IMR-90 (cell line): ENCODE measurements around the gene A4GNT. TPM values are rescaled to one million over a fixed set of nuclear protein-coding genes. Genes with fewer than 3 reads are reported as not detected.
A peak's percentile ranks its signal among the peaks of the same experiment; 100 is the strongest.

Experiments
- ATAC-seq: fragments of 200-7000 bp; cut with Tn5 transposase; 2 replicates; pipeline ENCODE4 v1.9.1; 2020; ENCODE audit warnings: low read depth, mild to moderate bottlenecking, moderate library complexity
- BruUV-seq: library from RNA; stranded (reverse); fragments of 400-500 nt; replicated peaks from 2 replicates; lab custom pipeline; 2021; lab: Mats Ljungman, UMichigan
- CTCF ChIA-PET: fragments of 300-600 bp; formaldehyde crosslinking; extraction: SDS; loops from one replicate; lab custom pipeline; 2021; ENCODE audit warnings: antibody characterized with exemption; lab: Yijun Ruan, JAX
- POLR2A ChIA-PET: fragments of 300-600 bp; sonication (Branson Sonifier 250); formaldehyde crosslinking; loops from one replicate; lab custom pipeline; 2022; ENCODE audit warnings: antibody characterized with exemption; ENCODE audit not compliant: unreplicated experiment; lab: Charles Lee
- DNase-seq: peaks from one replicate; pipeline ENCODE4 v3.0.0; 2013
- H2AFZ ChIP-seq: replicated peaks from 2 replicates; pipeline ENCODE3; 2013; ENCODE audit warnings: low read length, mild to moderate bottlenecking; ENCODE audit not compliant: poor library complexity
- H2AK5ac ChIP-seq: 2 replicates; pipeline ENCODE4 v1.6.1; 2013; ENCODE audit warnings: low read depth, low read length, inconsistent platforms
- H2AK9ac ChIP-seq: replicated peaks from 2 replicates; pipeline ENCODE3; 2013; ENCODE audit warnings: mild to moderate bottlenecking, low read depth, low read length, moderate library complexity; ENCODE audit not compliant: poor library complexity
- H2BK120ac ChIP-seq: 2 replicates; pipeline ENCODE4 v1.6.1; 2013; ENCODE audit warnings: low read depth, low read length, inconsistent platforms
- H2BK15ac ChIP-seq: 3 replicates; pipeline ENCODE4 v1.6.1; 2013; ENCODE audit warnings: low read depth, low read length, inconsistent platforms
- H2BK20ac ChIP-seq: 2 replicates; pipeline ENCODE4 v1.6.1; 2013; ENCODE audit warnings: low read depth, mild to moderate bottlenecking, inconsistent platforms, low read length, moderate library complexity
- H2BK5ac ChIP-seq: 2 replicates; pipeline ENCODE4 v1.6.1; 2013; ENCODE audit warnings: mild to moderate bottlenecking, low read depth, low read length, inconsistent platforms; ENCODE audit not compliant: poor library complexity, severe bottlenecking
- H3K14ac ChIP-seq: replicated peaks from 2 replicates; pipeline ENCODE4 v1.6.1; 2013; ENCODE audit warnings: low read depth, low read length, inconsistent platforms
- H3K18ac ChIP-seq: 2 replicates; pipeline ENCODE4 v1.6.1; 2013; ENCODE audit warnings: low read depth, low read length, control low read depth
- H3K23ac ChIP-seq: 2 replicates; pipeline ENCODE4 v1.6.1; 2013; ENCODE audit warnings: low read depth, low read length, inconsistent platforms
- H3K27ac ChIP-seq: 2 replicates; pipeline ENCODE4 v1.5.1; 2013; ENCODE audit warnings: mild to moderate bottlenecking, control low read depth, low read length; ENCODE audit not compliant: insufficient read depth
- H3K27me3 ChIP-seq: 2 replicates; pipeline ENCODE4 v1.6.1; 2013; ENCODE audit warnings: low read length; ENCODE audit not compliant: control insufficient read depth, insufficient read depth
- H3K36me3 ChIP-seq: 2 replicates; pipeline ENCODE4 v1.6.1; 2013; ENCODE audit warnings: low read length, mixed read lengths; ENCODE audit not compliant: control insufficient read depth, insufficient read depth
- H3K4ac ChIP-seq: 2 replicates; pipeline ENCODE4 v1.6.1; 2013; ENCODE audit warnings: low read depth, low read length, inconsistent platforms
- H3K4me1 ChIP-seq: 2 replicates; pipeline ENCODE4 v1.6.1; 2013; ENCODE audit warnings: low read length, mixed read lengths; ENCODE audit not compliant: control insufficient read depth, insufficient read depth
- H3K4me2 ChIP-seq: 2 replicates; pipeline ENCODE4 v1.6.1; 2013; ENCODE audit warnings: low read depth, mild to moderate bottlenecking, control low read depth, low read length, moderate library complexity
- H3K4me3 ChIP-seq: 2 replicates; pipeline ENCODE4 v1.5.1; 2013; ENCODE audit warnings: low read depth, mild to moderate bottlenecking, control low read depth, low read length, moderate library complexity; ENCODE audit not compliant: insufficient read depth
- H3K56ac ChIP-seq: 2 replicates; pipeline ENCODE4 v1.6.1; 2013; ENCODE audit warnings: low read length, inconsistent platforms; ENCODE audit not compliant: insufficient read depth; ENCODE audit errors: extremely low read depth
- H3K79me1 ChIP-seq, 2 experiments: 2 replicates each; pipeline ENCODE4 v1.6.1; 2013; ENCODE audit warnings: low read length in 2 of 2, inconsistent platforms in 1 of 2, low read depth in 1 of 2
- H3K9ac ChIP-seq: 2 replicates; pipeline ENCODE4 v1.6.1; 2013; ENCODE audit warnings: low read depth, low read length, control low read depth
- H3K9me1 ChIP-seq: 2 replicates; pipeline ENCODE4 v1.6.1; 2013; ENCODE audit warnings: low read length, inconsistent platforms; ENCODE audit not compliant: insufficient read depth
- H3K9me3 ChIP-seq: 2 replicates; pipeline ENCODE4 v1.6.1; 2013; ENCODE audit warnings: low read length; ENCODE audit not compliant: control insufficient read depth, insufficient read depth
- H4K20me1 ChIP-seq: 2 replicates; pipeline ENCODE4 v1.6.1; 2013; ENCODE audit warnings: low read length, inconsistent platforms; ENCODE audit not compliant: insufficient read depth
- H4K5ac ChIP-seq: 2 replicates; pipeline ENCODE4 v1.6.1; 2013; ENCODE audit warnings: mild to moderate bottlenecking, low read depth, low read length, control low read depth
- H4K8ac ChIP-seq, 2 experiments: 2 replicates each; pipeline ENCODE4 v1.6.1; 2013; ENCODE audit warnings: low read depth in 2 of 2, low read length in 2 of 2, control low read depth in 1 of 2, inconsistent platforms in 1 of 2
- H4K91ac ChIP-seq: 2 replicates; pipeline ENCODE4 v1.6.1; 2013; ENCODE audit warnings: low read depth, low read length, inconsistent platforms; ENCODE audit not compliant: insufficient read depth
- CEBPB ChIP-seq: IDR thresholded peaks from 2 replicates; pipeline ENCODE4 v1.6.1; 2012; ENCODE audit warnings: low read depth, low read length, improper control_type of control experiment
- CTCF ChIP-seq: conservative IDR thresholded peaks from 2 replicates; pipeline ENCODE4 v1.5.1; 2012; ENCODE audit warnings: mild to moderate bottlenecking, low read depth, low read length, improper control_type of control experiment
- WGBS, 2 experiments: methylation state at CpG; one replicate each; pipeline versions ENCODE4 v1.1.5 to v1.1.7; 2013; ENCODE audit warnings: missing lambda C conversion rate in 2 of 2; ENCODE audit not compliant: insufficient read length in 1 of 2; ENCODE audit errors: extremely low coverage in 2 of 2; 5-methylcytosine and 5-hydroxymethylcytosine counted together
- dilution Hi-C: fragments of 300-500 bp; cut with HindIII; formaldehyde crosslinking; loops from one replicate; pipeline ENCODE4 v1.14.3; 2018; ENCODE audit warnings: low sequenced_read_pairs; ENCODE audit not compliant: unreplicated experiment
- in situ Hi-C: fragments of 300-500 bp; cut with MboI; formaldehyde crosslinking; loops from 3 replicates; pipeline ENCODE4 v1.14.3; 2019; ENCODE audit warnings: low sequenced_read_pairs, inconsistent platforms, mixed read lengths
- intact Hi-C: fragments of 100-400 bp; cut with micrococcal nuclease; formaldehyde crosslinking; loops from 2 replicates; pipeline ENCODE4 v1.10.0; 2022
- polyA plus RNA-seq, 3 experiments: library from polyadenylated mRNA; depleted of rRNA; stranded (reverse); fragments of >200 nt; gene quantifications; 2 replicates each; pipeline ENCODE4 v1.2.3, GENCODE V29; 2012; ENCODE audit warnings: low replicate concordance in 1 of 3
- total RNA-seq: library from RNA; depleted of rRNA; stranded (reverse); fragments of >200 nt; gene quantifications from 2 replicates; pipeline ENCODE4 v1.2.3, GENCODE V29; 2012

A4GNT gene
- total and polyA plus RNA-seq, 2 of the 4 experiments (the other 2 are of a cell fraction), result not detected

DNA sequence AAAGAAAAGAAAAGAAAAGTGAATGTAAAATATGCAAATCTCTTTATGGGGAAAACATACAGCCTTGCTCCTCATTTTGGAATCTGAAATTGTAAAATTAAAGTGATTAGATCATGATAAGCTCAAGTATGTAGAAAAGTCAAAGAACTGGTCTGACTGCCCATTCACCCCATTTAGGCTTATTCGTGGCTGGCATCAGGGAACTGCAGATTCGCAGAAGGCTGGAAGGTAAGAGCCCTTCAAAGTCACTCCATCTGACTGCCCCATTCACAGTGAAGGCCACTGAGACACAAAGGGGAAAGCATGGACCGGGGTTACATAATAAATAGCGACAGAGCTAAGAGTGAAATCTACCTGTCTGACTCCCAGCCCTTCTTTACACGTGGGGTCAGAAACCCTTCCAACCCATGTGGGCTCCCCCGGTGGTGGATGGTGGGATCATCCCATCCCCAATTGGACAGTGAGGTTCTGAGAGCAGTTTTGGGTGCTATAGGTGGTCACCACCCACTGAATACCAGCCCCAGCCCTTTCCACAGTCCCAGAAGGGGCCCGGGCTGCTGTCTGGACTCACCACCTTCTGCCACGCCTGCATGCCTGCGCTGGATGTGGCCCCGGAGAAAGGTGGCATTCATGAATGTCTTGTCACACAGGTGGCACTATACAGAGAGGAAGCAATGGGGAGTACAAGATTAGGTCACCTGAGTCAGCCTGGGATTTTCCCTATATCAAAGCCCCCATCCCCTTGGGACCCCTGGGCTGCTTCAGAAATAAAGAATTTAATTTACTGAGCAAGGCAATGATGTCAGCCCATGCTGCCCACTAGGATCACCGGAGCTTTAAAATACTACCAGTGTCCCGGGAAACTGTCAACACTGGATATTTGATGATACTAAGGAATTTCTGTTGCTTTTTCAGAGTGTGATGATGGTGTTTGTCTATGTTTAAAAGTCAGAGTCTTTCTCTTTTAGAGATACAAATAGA is 34.7 kb downstream of the A4GNT start:
- POLR2A ChIA-PET, result no interaction called here

More for the DNA sequence above, 34.7 kb downstream of the A4GNT start:
- CTCF ChIA-PET, result interaction anchor here (0.7 kb wide), 1 partner anchor 8 kb away, joined by 4 read pairs; no protein-coding TSS in a partner anchor
- H3K36me3 ChIP-seq, result peaks cover 44% of the 10 kb centered on the region
- no peaks in the 10 kb centered on the region for H4K20me1 ChIP-seq
- BruUV-seq, result no TSS peak
- no peak overlapping the region for H3K27ac ChIP-seq
- WGBS, 2 experiments, result 100% methylated on average over 1 of the region's 12 CpGs; no CpG with 5 or more reads in 1 of the 2 experiments
- no peak overlapping the region for H2BK20ac ChIP-seq
- H4K8ac ChIP-seq, result no peak overlapping the region
- TF ChIP-seq CTCF (peak; percentile 21; the same call in 1 of the 2 replicates), CEBPB (no peak)
- no peaks in the 10 kb centered on the region for H3K9me1 ChIP-seq
- ATAC-seq, result no peak
- H3K4me1 ChIP-seq, result peaks cover 1% of the 10 kb centered on the region
- H4K5ac ChIP-seq, result no peak overlapping the region
- H3K4ac ChIP-seq, result no peak overlapping the region
- no peak for DNase-seq
- peaks cover 23 to 50% of the 10 kb centered on the region in 2 experiments for H3K79me1 ChIP-seq
- H2AK9ac ChIP-seq, result no peak overlapping the region
- H3K23ac ChIP-seq, result no peak overlapping the region
- H3K56ac ChIP-seq, result no peak overlapping the region
- no peak overlapping the region for H2BK5ac ChIP-seq
- in situ Hi-C loops, result no loop called here
- peaks cover 2% of the 10 kb centered on the region; the same call in 1 of the 2 replicates for H3K9me3 ChIP-seq
- H2BK15ac ChIP-seq, result no peak overlapping the region
- no peak overlapping the region for H3K14ac ChIP-seq
- H2BK120ac ChIP-seq, result no peak overlapping the region
- H4K91ac ChIP-seq, result no peak overlapping the region
- no peak overlapping the region for H3K9ac ChIP-seq
- H3K4me3 ChIP-seq, result no peak overlapping the region
- H2AK5ac ChIP-seq, result no peak overlapping the region
- H3K4me2 ChIP-seq, result no peak overlapping the region
- H2AFZ ChIP-seq, result no peak overlapping the region
- dilution Hi-C loops, result no loop called here
- intact Hi-C loops, result no loop called here
- H3K27me3 ChIP-seq, result no peaks in the 10 kb centered on the region
- H3K18ac ChIP-seq, result no peak overlapping the region
